Mesothelial cell of epicardium (in vitro differentiated cells): ENCODE data around the gene RERE. TPM values are rescaled to one million over a fixed set of nuclear protein-coding genes. Genes with fewer than 3 reads are reported as not detected.

Experiments used
- DNase-seq, 2 experiments: peaks; one replicate each; pipeline ENCODE4 v3.0.0; 2021; ENCODE audit warnings: low spot score in 2 of 2; ENCODE audit not compliant: unreplicated experiment in 2 of 2
- H3K27ac Mint-ChIP-seq: 2 replicates; pipeline ENCODE4 v1.8.0; 2021; ENCODE audit warnings: mixed read lengths
- H3K27me3 Mint-ChIP-seq: 2 replicates; pipeline ENCODE4 v1.8.0; 2021; ENCODE audit warnings: low read depth, mixed read lengths
- H3K36me3 Mint-ChIP-seq: 2 replicates; pipeline ENCODE4 v1.8.0; 2021; ENCODE audit warnings: mixed read lengths
- H3K4me1 Mint-ChIP-seq: 2 replicates; pipeline ENCODE4 v1.8.0; 2021; ENCODE audit warnings: mixed read lengths
- H3K4me3 Mint-ChIP-seq: 2 replicates; pipeline ENCODE4 v1.8.0; 2021; ENCODE audit warnings: mild to moderate bottlenecking, moderate library complexity, mixed read lengths
- H3K9me3 Mint-ChIP-seq: 2 replicates; pipeline ENCODE4 v1.8.0; 2021; ENCODE audit warnings: mixed read lengths
- total RNA-seq: library from RNA; stranded (reverse); gene quantifications from 3 replicates; pipeline ENCODE4 v1.2.1, GENCODE V29; 2021
- TF ChIP-seq, protein P1 (sequence below): fragments of 200-600 bp; sonication (generic); IDR thresholded peaks from one replicate; pipeline ENCODE4 v1.5.0; 2021; ENCODE audit warnings: antibody characterized with exemption; ENCODE audit not compliant: unreplicated experiment

RERE gene
- total RNA-seq, 1 donor from 2014 or later, result 187 TPM

DNA sequence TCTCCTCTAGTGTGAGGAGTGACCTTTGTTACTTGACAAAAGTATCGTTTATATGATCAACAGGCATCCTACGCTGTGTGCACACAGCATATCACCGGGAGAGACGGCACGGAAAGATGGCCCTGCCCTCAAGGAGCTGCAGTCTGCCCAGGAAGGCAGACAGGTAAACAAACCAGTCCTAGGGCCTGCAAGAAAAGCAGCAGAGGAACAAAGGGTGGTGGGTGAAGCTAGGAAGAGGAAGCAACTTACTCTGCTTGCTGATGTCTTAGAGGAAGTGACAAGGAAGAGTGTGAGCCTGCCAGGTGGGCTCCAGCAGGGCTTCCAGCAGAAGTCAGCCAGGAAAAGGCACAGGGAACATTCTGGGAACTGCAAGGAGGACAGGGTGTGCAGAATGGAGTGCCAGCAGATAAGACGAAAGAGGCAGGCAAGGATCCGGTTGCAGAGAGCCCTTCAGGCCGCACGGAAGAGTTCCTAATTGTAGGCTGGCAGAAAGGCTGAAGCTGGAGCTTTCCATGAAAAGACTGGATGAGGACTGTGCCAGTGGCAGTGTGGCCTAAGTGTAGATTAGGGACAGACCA lies 392.8 kb downstream of the RERE start:
- TF ChIP-seq, protein P1, sequence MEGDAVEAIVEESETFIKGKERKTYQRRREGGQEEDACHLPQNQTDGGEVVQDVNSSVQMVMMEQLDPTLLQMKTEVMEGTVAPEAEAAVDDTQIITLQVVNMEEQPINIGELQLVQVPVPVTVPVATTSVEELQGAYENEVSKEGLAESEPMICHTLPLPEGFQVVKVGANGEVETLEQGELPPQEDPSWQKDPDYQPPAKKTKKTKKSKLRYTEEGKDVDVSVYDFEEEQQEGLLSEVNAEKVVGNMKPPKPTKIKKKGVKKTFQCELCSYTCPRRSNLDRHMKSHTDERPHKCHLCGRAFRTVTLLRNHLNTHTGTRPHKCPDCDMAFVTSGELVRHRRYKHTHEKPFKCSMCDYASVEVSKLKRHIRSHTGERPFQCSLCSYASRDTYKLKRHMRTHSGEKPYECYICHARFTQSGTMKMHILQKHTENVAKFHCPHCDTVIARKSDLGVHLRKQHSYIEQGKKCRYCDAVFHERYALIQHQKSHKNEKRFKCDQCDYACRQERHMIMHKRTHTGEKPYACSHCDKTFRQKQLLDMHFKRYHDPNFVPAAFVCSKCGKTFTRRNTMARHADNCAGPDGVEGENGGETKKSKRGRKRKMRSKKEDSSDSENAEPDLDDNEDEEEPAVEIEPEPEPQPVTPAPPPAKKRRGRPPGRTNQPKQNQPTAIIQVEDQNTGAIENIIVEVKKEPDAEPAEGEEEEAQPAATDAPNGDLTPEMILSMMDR, result no peak
- peak overlapping the region; percentile 79 for H3K4me3 Mint-ChIP-seq
- no peaks in the 10 kb centered on the region for H3K9me3 Mint-ChIP-seq
- no peaks in the 10 kb centered on the region for H3K27me3 Mint-ChIP-seq
- H3K36me3 Mint-ChIP-seq, result peaks cover 3% of the 10 kb centered on the region
- H3K27ac Mint-ChIP-seq, result peak overlapping the region; percentile 82
- peaks cover 21% of the 10 kb centered on the region for H3K4me1 Mint-ChIP-seq
- DNase-seq, result no peak

GRCh38 chr1:8423692-8424538 lies 393.5 kb downstream of the RERE start:
- Mint-ChIP-seq H3K9me3 (no peaks in the 10 kb centered on the region), H3K27ac (peak overlapping the region; percentile 82), H3K36me3 (peaks cover 7% of the 10 kb centered on the region), H3K4me1 (peaks cover 21% of the 10 kb centered on the region), H3K4me3 (peak overlapping the region; percentile 79), H3K27me3 (no peaks in the 10 kb centered on the region)
- peak; percentile 46 to 76 for DNase-seq
- TF ChIP-seq, protein P1, result no peak

DNA sequence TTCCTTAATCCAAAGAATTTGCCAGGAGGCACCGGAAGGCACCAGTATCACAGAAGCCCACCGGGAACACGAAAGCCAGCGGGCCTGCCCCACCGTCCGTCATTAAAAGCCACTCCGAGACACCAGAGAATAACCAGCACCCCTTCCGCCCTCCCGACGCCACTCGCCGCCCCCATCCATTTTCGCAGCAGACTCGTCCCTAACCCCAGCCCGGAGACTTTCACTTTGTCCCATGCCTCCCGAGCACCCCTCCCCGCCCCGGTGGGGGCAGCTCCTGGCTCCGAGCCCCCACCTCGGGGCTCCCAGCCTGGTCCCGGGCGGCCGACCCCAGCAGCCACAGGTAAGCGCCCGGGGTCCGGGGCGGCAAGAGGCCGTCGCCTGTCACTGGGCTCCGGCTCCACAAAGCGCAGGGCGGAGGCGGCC lies 394.2 kb downstream of the RERE start:
- peak in 1 of 2 experiments; percentile 59 for DNase-seq
- peaks cover 22% of the 10 kb centered on the region for H3K4me1 Mint-ChIP-seq
- TF ChIP-seq, protein P1, result no peak

DNA sequence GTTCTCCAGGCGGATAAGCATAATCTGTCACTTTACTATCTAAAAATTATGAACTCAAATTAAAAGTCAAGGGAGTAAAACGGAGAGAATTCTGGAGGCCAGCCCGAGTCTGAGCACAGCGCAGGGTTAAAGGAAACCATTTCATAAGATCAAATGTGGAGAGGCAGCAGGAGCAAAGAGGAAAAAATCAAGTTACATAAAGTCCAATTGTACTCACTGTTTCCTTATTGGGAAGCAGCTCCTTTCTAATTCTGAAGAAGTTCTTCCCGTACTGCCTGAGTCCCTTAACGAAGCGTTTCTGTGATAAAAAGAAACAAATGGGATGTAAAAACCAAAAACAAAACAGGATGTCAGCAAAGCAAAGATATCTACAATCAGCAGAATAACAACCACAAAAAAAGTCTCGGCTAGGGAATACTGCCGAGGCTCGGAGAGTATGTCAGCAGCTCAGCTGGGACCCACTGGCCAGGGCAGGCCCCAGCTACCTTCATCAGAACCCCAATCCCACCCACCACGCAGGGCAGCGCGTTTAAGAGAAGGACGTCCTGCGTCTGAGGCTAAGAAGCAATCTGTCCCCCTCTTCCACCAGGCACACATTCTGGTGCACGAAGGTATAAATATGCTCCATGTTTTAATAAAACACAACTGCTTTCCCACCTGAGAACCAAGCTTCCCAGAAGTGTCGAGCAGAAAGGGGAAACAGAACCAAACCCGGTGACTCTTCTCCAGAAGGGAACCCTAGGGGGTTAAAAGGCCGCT lies 394.8 kb downstream of the RERE start:
- H3K9me3 Mint-ChIP-seq, result no peaks in the 10 kb centered on the region
- H3K4me3 Mint-ChIP-seq, result no peak overlapping the region
- no peak for DNase-seq
- peaks cover 28% of the 10 kb centered on the region for H3K4me1 Mint-ChIP-seq
- no peak overlapping the region for H3K27ac Mint-ChIP-seq
- no peaks in the 10 kb centered on the region for H3K27me3 Mint-ChIP-seq
- TF ChIP-seq, protein P1, result no peak
- peaks cover 13% of the 10 kb centered on the region for H3K36me3 Mint-ChIP-seq

More for the DNA sequence above, 394.2 kb downstream of the RERE start:
- Mint-ChIP-seq H3K27me3 (no peaks in the 10 kb centered on the region), H3K4me3 (no peak overlapping the region), H3K9me3 (no peaks in the 10 kb centered on the region), H3K27ac (no peak overlapping the region), H3K36me3 (peaks cover 8% of the 10 kb centered on the region)

GRCh38 chr1:8421721-8422120 lies 395.7 kb downstream of the RERE start:
- Mint-ChIP-seq H3K4me1 (peaks cover 30% of the 10 kb centered on the region), H3K9me3 (no peaks in the 10 kb centered on the region), H3K27me3 (no peaks in the 10 kb centered on the region), H3K36me3 (peaks cover 13% of the 10 kb centered on the region), H3K4me3 (no peak overlapping the region), H3K27ac (no peak overlapping the region)
- no peak for DNase-seq
- TF ChIP-seq, protein P1, result no peak
